HG03139 (cell line): Measurements from ENCODE around the gene ABHD16B.
"Not testable (repeated sequence)": the region's sequence is repeated elsewhere in the genome, so short reads cannot be mapped to it uniquely, and the experiment has no call there.

Experiments used
- ATAC-seq: cut with Tn5 transposase; IDR thresholded peaks from one replicate; pipeline ENCODE4 v1.9.1; 2021; ENCODE audit not compliant: unreplicated experiment

ABHD16B gene

DNA sequence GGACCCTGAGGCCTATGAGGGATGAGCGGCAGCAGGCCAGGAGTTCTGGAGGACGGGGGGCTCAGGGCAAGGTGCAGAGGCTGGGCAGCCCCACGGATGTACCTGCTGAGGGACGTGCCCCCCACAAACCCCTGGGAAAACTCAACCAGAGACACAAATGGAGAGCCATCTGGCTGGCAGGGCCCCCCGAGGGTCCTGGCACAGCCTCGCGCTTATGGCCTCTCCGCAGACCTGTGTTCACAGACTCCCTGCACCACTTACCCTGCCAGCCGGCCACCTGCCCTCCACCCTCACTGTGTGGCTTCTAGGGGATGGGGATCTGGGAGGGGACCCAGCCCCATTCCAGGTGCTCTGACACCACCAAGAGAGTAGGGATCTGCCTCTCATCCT lies 26.8 kb upstream of the ABHD16B start:
- ATAC-seq, result no peak

GRCh38 chr20:63835021-63835858 lies 26.1 kb upstream of the ABHD16B start:
- no peak for ATAC-seq

DNA sequence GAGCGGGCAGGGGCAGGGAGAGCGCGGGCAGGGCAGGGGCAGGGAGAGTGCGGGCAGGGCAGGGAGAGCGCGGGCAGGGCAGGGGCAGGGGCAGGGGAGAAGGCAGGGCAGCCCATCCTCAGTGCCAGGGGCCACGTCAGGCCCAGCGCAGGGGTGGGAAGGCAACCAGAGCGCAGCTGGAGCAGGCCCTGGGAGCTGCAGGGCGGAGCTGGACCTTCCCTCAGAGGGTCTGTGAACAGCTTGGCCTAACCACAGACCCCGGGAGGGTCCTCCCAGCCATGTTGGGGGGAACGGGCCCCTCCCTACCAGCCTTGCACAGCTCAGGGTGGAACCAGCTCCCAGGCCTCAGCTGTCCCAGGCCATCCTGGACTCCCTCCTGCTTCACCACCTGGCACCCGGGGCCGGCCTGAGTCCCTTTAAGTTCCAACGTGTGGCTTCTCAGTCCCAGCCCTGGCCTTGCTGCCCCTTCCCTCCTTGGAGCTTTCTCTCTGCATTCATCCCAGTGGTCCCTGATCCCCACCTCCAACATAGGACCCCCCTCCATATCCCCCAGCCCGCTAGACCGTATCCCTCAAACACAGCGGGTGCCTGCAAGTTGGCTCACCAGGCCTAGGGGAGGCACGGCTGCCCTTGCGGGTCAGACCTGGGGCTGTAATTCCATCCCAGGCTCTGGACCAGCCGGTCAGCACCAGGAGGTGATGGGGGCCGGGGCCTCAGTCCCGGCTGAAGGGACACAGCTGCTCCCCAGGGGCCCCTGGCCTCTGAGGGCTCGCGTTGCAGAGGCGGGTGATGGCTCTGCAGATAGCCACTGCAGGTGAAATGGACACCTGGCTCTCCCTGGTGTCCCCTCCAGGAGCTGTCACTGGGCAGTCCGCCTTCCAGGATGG lies 24.6 kb upstream of the ABHD16B start:
- no peak for ATAC-seq

DNA sequence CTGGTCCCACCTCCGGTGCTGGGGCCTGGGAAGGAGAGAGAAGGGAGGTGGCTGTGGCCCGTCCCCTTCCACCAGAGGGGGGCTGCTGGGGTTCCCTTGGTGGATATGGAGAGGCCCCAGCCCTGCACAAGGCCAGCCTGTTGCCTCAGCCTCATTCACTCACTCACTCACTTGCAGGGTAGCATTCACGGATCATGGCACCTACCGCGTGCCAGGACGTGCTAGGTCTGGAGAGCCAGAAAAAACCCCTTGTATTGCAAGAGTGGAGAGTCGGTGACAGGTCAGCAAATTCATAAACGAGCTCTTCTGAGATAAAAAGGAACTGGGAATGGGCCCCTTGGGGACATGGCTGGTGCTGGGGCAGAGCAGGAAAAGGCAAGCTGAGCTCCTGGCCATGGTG lies 23.8 kb upstream of the ABHD16B start:
- ATAC-seq, result no peak

DNA sequence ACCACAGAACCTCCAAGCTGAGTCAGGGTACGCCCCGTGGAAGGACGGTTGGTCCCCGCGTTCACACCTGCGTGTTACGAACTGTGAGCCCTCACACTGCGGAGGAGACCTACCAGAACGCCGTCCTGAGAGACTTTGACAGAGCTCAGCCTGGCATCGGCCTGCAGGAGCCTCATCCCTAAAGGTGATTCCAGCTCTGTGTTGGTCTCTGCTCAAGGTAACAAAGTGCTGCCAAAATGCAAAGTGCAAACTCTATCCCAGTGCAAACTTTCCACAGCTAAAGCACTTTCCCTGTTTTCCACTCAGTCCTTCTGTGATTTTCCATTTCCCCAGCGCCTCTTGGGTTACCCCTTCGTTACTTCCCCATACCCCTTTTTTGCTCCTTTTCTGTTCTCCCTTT lies 21.7 kb upstream of the ABHD16B start:
- ATAC-seq, result no peak

DNA sequence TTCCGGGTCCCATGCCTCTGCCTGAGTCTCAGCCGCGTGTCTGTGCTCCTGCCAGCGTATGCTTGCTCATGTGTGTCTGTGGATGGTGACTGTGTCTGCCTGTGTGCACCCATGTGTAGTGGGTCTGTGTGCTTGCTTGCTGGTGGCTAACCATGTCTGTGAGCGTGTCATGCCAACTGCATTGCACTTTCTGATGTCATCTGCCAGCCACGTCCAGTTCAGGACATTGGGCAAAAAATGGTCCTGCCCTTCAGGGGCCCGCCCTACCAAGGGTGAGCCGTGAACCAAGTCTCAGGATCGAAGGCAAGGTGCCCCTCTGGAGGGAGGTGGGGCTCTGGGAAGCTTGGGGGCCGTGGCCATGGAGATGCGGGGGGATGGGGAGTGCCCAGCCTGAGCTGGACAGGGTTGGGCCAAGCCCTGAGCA lies 20.9 kb upstream of the ABHD16B start:
- ATAC-seq, result no peak

DNA sequence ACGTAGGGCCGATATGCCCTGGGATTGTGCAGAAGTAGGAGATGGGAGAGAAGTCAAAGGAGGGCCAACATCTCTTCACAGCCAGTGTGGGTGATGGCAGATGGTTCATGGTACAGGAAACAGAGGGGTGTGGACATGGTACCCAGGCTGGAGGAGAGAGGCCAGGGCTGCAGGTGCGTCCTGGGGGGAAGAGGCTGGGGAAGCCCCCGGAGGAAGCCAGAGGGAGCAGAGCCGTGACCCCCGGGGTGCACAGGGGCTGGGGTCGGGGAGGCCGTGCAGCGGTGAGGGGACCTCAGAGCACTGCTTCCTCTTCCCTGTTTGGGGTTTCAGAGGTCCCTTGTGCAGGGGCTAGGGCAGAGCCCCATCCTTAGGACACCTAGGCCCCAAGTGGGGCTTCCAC lies 19.0 kb upstream of the ABHD16B start:
- ATAC-seq, result no peak

DNA sequence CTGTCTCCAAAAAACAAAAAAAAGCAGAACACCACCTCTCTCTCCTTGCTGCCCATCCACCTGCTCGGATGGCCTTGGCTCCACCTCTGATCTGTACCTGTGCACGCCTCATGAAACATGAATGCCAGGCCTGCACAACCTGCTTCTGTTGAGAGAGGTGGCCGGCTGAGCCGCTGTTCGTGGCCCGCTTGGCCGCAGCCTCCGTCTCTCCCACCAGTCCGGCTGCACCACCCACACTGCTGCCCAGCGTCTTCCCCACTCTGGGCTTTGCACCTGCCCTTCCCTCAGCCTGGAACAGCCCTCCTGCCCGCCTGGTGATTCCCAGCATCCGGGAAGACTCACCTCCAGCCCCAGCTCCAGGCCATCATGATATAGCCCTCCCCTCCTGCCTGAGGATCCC lies 18.1 kb upstream of the ABHD16B start:
- no peak for ATAC-seq

DNA sequence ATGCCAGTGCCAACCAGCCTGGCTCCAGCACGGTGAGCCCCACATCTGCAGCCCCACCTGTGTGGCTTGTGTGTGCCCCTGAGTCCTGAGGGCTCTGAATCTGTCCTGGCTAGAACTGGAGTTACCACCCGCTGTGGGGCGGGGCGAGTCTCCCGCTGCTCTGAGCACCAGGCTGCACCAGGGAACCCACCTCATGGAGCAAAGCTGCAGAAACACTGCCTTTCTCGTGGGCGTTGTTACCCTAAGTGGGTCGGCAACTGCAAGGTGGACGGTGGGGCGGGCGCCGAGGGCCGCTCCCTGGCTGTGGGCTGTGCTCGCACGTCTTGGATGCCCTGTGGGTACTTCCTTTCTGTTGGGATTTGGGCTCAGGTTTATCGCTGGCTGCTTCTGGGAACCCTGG lies 17.5 kb upstream of the ABHD16B start:
- no peak for ATAC-seq

DNA sequence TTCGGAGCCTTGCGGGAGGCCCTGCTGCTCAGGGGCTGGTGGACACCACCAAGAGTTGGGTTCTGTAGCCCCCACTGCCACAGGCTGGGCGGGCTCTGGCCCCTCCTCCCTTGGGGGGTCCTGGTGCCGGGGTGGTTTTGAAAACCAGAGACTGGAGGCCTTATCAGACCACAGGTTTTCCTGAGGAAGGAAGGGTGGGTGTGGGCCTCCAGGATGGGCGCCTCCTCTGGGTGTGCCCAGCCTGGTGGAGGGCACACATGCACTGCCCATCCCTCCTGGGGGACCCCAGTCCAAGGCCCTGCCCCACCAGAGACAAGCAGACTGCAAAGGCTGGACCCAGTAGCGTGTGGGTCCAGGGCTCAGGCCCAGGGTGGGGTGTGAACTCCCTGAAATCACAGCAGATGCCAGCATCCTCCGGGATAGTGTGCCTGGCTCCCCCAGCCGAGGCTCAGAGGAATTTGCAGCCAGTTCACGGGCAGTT lies 16.7 kb upstream of the ABHD16B start:
- no peak for ATAC-seq

DNA sequence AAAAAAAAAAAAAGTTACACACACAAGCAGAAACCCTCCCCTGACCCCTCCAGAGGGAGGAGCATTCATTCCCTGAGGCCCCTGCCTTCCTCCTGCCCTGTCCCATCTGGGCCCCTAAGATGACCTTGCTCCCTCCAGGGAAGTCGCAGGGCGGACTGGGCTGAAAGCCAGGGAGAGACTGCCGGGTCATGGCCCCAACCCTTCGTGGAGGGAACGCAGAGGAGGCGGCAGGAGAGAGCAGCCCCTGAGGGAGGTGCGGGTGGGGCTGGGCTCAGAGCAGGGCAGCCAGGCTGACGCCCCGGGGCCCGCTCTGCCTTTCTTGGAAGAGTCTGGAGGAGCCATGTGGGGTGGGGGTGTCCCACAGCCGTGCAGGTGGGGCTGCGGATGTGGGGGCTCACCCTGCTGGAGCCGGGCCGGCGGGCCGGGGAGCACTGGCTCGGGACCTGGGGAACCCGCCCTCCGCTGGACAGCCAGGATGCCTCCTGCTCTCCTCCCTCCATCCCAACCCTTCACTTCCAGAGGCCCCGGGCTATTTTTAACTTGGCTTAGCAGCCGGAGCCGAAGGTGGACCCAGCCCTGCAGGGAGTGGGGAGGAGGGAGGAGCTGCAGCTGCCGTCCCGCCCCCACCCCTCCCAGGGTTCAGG lies 15.0 kb upstream of the ABHD16B start:
- no peak for ATAC-seq

DNA sequence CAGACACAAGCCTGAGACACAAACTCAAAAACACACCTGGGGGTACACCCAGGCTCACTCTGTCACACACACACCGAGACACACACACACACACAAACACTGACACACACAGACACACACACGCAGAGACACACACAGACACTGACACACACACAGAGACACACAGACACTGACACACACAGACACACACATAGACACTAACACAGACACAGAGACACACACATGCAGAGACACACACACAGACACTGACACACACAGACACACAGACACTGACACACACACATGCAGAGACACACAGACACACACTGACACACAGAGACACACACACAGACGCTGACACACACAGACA lies 14.4 kb upstream of the ABHD16B start:
- ATAC-seq, result no peak

DNA sequence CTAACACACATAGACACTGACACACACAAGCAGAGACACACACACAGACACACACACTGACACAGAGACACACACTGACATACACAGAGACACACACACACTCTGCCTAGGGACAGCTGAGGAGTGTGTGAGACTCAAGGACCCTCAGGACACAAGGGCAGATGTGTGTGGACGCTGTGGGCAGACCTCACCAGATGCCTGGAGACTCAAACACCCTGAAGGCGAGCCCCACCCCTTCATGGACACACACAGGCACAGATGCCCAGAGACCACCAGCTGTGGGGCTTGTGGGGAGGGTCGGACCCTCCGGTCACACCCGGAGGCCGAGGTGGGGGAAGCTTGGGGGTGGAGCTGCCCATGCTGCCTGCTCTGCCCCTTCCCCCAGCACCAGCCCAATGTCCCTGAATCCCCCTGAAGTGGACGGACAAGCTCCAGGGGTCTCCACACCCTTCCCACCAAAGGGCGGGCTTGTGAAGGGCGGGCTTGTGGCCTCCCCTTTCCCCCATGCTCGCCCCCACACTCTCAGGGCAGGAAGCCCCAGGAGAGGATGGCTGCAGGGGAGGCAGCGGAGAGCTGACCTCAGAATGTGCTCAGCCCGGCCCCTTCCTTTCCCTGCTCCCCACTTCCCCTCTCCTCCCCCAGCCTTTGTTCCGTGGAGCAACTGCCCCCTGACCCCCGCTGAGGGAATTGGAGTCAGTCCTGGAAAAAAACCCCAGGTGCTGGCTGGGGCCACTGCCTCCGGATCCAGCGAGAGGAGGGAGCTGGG lies 13.9 kb upstream of the ABHD16B start:
- ATAC-seq, result no peak

DNA sequence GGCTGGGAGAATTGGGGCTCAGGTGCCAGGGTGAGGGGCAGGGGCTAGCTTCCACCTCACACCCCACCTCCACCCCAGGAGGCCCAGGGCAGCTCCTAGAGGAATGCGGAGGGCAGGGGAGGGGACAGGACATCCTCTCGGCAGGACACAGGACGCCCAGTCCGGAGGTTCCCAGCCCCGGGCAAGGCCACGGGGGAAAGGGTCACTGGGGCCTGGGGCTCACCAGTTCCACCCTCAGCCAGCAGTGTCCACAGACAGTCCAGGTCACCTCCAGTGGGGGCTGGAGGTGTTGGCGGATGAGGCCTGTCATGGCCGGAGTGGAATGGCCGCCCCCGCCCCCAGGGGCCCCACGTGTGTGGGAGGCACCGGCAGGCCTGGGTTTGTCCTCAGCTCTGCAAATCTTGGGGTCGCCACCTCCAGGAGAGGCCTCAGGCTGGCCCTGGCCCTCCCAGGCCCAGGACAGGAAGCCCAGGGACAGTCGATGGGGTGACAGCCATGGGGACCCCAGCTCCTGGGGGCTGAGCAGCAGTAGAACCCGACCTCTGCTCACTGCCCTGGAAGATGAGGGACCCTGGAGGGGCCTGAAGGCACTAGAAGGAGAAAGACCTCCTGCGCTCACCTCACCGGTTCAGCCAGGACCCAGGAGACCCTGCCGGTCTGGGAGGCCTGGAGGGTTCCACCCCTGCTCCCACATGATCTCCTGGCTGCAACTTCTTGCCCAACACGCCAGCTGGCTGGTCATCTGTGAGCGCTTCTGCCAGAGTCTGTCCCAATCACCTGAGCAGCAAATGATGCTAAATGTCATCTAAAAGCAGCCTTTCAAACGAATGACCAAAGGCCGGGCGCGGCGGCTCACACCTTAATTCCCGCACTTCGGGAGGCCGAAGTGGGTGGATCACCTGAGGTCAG lies 13.0 kb upstream of the ABHD16B start:
- no peak for ATAC-seq

- peak; percentile 59 for ATAC-seq
These were observed 10.4 kb upstream of the ABHD16B start for GRCh38 chr20:63850689-63851547.

GRCh38 chr20:63851548-63851943 lies 9.8 kb upstream of the ABHD16B start:
- ATAC-seq, result not testable (repeated sequence)

DNA sequence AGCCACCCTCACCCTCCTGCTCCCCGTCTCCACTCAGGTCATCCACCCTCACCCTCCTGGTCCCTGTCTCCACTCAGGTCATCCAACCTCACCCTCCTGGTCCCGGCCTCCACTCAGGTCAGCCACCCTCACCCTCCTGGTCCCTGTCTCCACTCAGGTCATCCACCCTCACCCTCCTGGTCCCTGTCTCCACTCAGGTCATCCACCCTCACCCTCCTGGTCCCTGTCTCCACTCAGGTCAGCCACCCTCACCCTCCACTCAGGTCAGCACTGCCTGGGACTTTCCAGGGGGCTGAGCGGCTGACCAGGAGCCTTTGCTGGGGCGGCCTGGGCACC lies 7.6 kb upstream of the ABHD16B start:
- ATAC-seq, result not testable (repeated sequence)

GRCh38 chr20:63854069-63854765 lies 7.1 kb upstream of the ABHD16B start:
- ATAC-seq, result no peak
